Muscle layer of colon (tissue), 2 donors: ENCODE results near the gene DCAF5.
"Not testable (repeated sequence)": the region's sequence is repeated elsewhere in the genome, so short reads cannot be mapped to it uniquely, and the experiment has no call there.

Source experiments
- H3K27ac ChIP-seq: one replicate; pipeline ENCODE4 v1.7.0; 2013; ENCODE audit warnings: low read depth, mild to moderate bottlenecking, low read length, moderate library complexity
- H3K27me3 ChIP-seq, 2 donors: one replicate each; pipeline ENCODE4 v1.7.0; 2013; ENCODE audit warnings: low read length in 2 of 2, mild to moderate bottlenecking in 2 of 2; ENCODE audit not compliant: insufficient read depth in 2 of 2, control insufficient read depth in 1 of 2
- H3K36me3 ChIP-seq: one replicate; pipeline ENCODE4 v1.7.0; 2013; ENCODE audit warnings: mild to moderate bottlenecking, low read length; ENCODE audit not compliant: insufficient read depth
- H3K4me1 ChIP-seq: one replicate; pipeline ENCODE4 v1.7.0; 2013; ENCODE audit warnings: mild to moderate bottlenecking, low read length; ENCODE audit not compliant: insufficient read depth
- H3K4me3 ChIP-seq, 2 donors: one replicate each; pipeline ENCODE4 v1.7.0; 2013; ENCODE audit warnings: low read length in 2 of 2, low read depth in 1 of 2, mild to moderate bottlenecking in 1 of 2, moderate library complexity in 1 of 2
- H3K9ac ChIP-seq: one replicate; pipeline ENCODE4 v1.7.0; 2013; ENCODE audit warnings: low read length
- H3K9me3 ChIP-seq: one replicate; pipeline ENCODE4 v1.7.0; 2013; ENCODE audit warnings: mild to moderate bottlenecking, low read length
- donor health status: abdominal sarcoma.
- donor health status: Adenocarcinoma of cecum.

The DCAF5 gene

DNA sequence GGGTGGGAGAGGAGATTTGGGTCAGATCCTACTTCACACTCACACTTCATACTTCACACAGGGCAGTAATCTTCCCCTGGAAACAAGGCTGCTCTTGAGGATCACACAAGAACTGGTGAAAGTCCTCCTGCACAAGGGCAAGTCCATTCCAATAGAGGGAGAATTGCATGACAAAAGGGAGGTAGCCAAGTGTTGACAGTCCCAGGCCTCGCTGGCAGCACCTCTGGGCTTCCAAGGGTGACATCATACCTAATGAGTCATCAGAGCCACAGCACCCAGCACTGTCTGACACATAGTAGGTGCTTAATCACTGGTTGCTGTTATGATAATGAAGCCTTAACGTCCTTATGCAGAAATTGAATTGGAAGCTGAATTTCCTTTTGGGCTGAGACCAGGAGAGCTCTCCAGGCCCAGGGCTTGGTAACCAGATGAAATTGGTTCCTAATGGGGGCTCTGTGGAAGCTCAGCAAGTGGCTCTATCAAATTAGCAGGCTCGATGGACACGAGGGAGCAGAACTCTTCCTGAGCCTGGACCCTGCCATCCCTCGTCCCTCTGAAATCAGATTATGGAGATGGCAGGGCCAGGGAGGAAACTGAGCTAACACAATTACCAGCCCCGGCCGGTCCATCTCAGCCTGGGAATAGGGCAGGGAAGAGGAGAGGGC, 115.0 kb downstream of the DCAF5 start:
- Histone ChIP-seq H3K27ac (no peak overlapping the region), H3K9ac (no peak overlapping the region), H3K36me3 (no peaks in the 10 kb centered on the region), H3K4me1 (peaks cover 17% of the 10 kb centered on the region), H3K9me3 (no peaks in the 10 kb centered on the region), H3K27me3 (no peaks in the 10 kb centered on the region), H3K4me3 (no peak overlapping the region)

DNA sequence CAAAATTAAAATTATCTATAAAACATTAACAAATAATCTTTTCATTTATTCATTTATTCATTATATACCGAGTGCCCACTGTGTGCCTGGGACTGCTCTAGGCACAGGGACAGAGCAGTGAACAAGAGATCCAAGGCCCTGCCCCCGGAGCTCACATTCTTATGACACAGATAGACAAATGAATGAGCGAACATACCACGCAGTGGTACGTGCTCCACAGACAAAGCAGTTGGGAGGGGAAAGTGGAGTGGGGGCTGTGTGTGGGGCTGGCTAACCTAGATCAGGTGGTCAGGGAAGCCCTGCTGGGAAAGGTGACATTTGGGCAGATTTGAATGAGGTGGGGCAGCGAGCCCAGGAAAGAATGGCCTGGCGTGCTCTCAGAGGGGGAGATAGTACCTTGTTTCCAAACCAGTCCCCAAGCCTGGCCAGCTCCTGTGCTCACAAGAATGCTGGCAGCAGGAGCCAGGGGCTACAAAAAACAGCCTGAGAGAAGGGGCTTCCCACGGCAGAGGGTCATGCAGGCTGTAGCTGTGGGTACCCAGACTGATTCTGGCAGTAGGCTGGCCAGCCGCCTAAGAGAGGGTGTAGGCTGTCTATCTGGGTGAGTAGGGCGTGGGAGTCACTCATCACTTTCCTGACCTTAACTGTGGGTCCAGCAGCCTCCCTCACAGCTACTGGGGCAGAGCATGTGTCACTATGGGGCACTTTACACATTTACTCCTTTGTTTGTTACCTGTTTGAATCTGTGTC, 116.0 kb downstream of the DCAF5 start:
- H3K9me3 ChIP-seq, result no peaks in the 10 kb centered on the region
- peaks cover 16% of the 10 kb centered on the region for H3K4me1 ChIP-seq
- H3K4me3 ChIP-seq, result no peak overlapping the region
- no peaks in the 10 kb centered on the region for H3K27me3 ChIP-seq
- no peak overlapping the region for H3K9ac ChIP-seq
- no peaks in the 10 kb centered on the region for H3K36me3 ChIP-seq
- H3K27ac ChIP-seq, result no peak overlapping the region

DNA sequence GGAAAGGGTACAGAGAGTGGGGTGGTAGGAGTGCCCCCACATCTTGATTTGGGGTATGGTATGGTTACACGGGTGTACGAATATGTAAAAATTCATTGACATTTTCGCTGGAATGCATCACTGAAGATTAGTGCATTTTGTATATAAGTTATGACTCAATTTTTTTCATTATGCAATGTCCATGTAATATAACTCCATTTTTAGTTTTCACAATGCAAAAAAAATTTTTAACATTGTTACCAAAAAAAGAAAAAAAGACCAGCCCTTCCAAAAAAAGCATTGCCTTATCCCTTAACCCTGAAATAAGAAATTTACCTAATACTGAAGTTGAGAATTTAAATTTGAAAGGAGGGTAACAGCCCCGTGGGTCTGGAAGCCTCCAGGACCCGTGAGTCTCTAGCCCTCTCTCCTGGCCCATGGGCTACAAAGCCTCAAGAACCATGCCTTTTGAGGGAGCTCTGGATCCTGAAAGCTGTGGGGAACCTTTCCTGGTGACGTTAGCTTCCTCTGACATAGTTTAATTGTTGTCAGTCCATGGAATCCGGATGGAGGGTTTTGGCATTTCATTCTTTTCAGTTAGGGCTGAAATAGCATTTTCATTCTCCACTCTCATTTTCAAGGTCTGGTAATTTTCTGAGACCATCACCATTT, 118.2 kb downstream of the DCAF5 start:
- Histone ChIP-seq H3K4me1 (peaks cover 16% of the 10 kb centered on the region), H3K27ac (no peak overlapping the region), H3K36me3 (no peaks in the 10 kb centered on the region), H3K4me3 (no peak overlapping the region), H3K9ac (no peak overlapping the region), H3K27me3 (no peaks in the 10 kb centered on the region), H3K9me3 (no peaks in the 10 kb centered on the region)

DNA sequence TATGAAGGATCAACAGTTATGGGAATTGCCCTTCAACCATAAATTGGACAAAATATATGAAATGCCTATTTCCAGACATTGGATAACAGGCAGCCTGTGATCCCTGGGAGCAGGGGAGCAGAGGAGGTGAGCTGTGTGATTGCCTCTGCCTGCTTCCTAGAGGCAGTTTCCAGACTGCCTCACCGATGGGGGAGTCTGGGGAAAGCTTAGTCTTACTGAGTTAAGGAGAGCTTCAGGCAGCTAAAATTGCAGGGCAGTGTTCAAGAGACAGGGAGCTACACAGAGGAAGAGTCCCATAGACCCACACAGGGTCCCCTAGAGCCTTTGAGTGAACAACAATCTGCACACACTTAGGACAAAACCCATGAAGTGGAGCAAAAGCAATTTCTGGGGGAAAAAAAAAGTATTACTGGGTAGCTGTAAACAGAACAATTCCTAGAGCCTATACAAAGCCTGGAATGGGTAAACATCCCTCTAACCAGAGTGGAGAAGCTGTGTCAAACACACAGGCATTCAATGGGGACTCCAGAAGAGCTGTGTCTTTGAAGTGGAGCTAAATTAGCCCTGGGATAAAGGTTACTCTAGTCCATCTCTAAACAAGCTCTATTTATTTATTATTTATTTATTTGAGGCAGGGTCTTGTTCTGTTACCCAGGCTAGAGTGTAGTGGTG, 125.5 kb downstream of the DCAF5 start:
- H3K9ac ChIP-seq, result no peak overlapping the region
- H3K27me3 ChIP-seq, result no peaks in the 10 kb centered on the region
- no peak overlapping the region for H3K27ac ChIP-seq
- H3K36me3 ChIP-seq, result no peaks in the 10 kb centered on the region
- no peaks in the 10 kb centered on the region for H3K9me3 ChIP-seq
- no peaks in the 10 kb centered on the region for H3K4me1 ChIP-seq
- H3K4me3 ChIP-seq, result no peak overlapping the region

DNA sequence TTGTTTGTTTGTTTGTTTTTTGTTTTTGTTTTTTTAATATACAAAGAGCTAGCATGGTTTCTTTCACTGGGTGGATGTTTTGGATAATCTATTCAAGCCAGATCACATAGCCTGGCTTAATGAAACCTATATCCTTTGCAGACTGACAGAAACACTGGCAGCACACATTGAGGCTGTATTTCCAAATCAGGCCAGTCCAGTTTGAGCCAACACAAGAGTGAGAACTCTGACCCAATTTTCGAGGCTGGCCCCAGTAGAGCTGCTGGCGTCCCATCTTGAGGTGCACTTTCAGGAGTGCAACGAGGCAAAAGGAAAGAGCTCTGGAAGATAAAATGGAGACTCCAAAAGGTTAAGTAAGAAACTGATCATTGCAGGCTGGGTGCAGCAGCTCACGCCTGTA, 129.9 kb downstream of the DCAF5 start:
- Histone ChIP-seq H3K27ac (no peak overlapping the region), H3K9me3 (no peaks in the 10 kb centered on the region), H3K4me3 (no peak overlapping the region), H3K36me3 (no peaks in the 10 kb centered on the region), H3K27me3 (no peaks in the 10 kb centered on the region), H3K4me1 (no peaks in the 10 kb centered on the region), H3K9ac (no peak overlapping the region)

DNA sequence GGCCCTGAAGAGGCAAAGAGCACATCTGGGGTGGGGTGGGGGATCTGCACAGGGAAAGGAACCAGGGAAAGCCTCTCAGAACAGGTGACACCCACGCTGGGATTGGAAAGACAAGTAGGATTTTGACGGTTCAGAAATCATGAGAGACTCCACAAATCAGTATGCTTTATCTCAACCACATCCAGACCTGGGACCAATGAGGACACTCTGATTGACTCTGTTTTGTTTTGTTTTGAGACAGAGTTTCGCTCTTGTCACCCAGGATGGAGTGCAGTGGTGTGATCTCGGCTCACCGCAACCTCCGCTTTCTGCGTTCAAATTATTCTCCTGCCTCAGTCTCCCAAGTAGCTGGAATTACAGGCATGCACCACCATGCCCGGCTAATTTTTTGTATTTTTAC, 130.8 kb downstream of the DCAF5 start:
- H3K4me1 ChIP-seq, H3K27me3 ChIP-seq, H3K27ac ChIP-seq, H3K9me3 ChIP-seq, H3K36me3 ChIP-seq, H3K9ac ChIP-seq, H3K4me3 ChIP-seq: not testable (repeated sequence)

DNA sequence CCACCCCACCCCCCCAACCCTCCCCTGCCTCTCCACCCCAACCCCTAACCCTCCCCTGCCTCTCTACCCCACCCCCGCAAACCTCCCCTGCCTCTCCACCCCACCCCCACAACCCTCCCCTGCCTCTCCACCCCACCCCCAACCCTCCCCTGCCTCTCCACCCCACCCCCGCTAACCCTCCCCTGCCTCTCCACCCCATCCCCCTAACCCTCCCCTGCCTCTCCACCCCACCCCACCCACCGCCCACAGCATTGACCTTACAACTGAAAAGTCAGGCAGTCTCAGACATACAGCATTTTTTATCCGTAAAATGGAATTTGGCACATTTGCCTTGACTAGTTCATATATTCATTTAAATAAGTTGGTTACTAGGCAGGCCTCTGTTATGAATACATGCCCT, 135.2 kb downstream of the DCAF5 start:
- H3K4me1 ChIP-seq, result no peaks in the 10 kb centered on the region
- no peak overlapping the region for H3K9ac ChIP-seq
- H3K27me3 ChIP-seq, result no peaks in the 10 kb centered on the region
- H3K9me3 ChIP-seq, result no peaks in the 10 kb centered on the region
- H3K27ac ChIP-seq, result no peak overlapping the region
- no peak overlapping the region for H3K4me3 ChIP-seq
- H3K36me3 ChIP-seq, result no peaks in the 10 kb centered on the region

DNA sequence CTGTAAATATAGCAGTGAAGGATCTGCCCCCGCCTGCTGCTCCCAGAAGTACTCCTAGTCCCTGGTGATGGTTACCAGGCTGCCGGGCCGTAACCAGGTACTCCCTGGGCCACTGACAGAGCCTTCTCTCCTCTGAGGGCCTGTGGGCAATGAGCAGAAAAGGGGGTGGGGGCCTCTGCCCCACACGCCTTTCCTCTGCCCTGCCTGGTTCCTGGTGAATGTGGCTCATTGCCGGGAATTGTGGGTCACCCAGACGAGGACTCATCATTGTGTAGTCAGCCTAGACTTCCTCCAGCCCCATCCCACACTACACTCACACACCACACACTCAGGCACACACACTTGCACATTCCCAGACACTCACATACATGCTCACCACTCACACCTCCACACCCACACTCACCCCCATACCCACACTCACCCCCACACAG, 138.1 kb downstream of the DCAF5 start:
- Histone ChIP-seq H3K9me3 (no peaks in the 10 kb centered on the region), H3K4me1 (no peaks in the 10 kb centered on the region), H3K36me3 (no peaks in the 10 kb centered on the region), H3K9ac (no peak overlapping the region), H3K27me3 (no peaks in the 10 kb centered on the region), H3K27ac (no peak overlapping the region), H3K4me3 (no peak overlapping the region)

DNA sequence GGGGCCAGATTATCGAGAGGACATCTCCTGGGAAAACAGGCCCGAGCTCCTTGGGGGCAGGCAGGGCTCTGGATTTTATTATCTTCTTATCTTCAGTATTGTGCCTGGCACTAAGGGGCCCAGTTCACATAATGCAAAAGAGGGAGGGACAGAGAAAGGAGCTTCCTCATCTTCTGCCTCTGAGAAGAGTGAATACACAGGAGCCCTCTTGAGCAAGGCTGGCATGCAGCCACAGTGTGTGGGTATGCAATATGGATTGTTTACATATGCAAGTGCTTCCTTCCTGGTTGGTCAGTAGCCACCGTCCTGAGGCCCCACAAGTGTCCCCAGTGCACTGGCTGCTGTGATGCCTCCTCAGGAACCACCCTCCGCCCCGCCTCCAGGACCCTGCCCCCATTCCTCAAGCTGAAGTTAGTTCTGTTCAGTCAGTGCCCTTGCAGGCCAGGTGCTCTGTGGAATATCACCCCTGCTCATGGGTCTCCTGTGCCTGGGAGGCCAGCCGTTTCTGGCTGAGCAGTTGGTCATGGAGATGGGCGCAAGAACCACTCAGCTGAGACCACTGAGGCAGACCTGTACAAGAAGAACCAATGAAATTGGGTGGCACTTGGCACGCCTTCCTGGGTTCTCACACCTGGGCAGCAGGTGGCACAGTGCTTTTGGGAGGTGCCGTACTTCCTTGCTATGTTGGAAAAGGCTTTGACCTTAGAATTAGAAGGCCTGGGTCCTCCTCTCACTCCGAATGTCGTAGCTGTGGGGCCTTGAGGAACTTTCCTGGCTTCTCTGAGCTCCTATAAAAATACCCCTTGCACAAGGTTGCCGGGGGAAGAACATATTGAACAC, 138.8 kb downstream of the DCAF5 start:
- no peaks in the 10 kb centered on the region for H3K36me3 ChIP-seq
- no peaks in the 10 kb centered on the region for H3K9me3 ChIP-seq
- no peak overlapping the region for H3K9ac ChIP-seq
- H3K4me1 ChIP-seq, result no peaks in the 10 kb centered on the region
- no peaks in the 10 kb centered on the region for H3K27me3 ChIP-seq
- H3K4me3 ChIP-seq, result no peak overlapping the region
- H3K27ac ChIP-seq, result no peak overlapping the region

DNA sequence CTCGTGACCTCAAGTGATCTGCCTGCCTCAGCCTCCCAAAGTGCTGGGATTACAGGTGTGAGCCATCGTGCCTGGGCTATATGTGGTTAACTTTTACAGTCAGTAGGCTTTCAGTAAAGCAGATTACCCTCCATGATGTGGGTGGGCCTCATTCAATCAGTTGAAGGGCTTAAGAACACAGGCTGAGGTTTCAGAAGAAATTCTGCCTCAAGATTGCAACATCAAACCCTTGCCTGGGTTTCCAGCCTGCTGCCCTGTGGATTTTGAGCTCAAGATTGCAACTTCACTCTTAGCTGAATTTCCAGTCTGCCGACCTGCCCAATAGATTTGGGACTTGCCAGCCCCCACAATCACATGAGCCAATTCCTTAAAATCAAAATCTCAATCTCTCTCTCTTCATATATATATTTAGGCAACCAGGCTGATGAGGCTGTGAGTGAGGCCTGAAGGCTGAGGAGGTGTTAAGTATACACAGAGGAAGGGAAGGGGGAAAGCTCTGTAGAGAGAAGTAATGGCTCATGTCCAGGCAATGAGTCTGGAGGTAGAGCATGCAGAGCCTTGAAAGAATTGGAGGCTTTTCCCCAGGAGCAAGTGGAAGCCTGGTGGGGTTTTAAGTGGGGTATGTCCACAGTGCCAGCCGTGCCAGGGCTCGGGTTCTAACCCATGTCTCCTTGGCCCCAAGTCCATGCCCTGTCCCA, 140.5 kb downstream of the DCAF5 start:
- Histone ChIP-seq H3K36me3 (no peaks in the 10 kb centered on the region), H3K9ac (no peak overlapping the region), H3K4me3 (no peak overlapping the region), H3K27ac (no peak overlapping the region), H3K27me3 (no peaks in the 10 kb centered on the region), H3K4me1 (peaks cover 4% of the 10 kb centered on the region), H3K9me3 (no peaks in the 10 kb centered on the region)
